Prostate gland (tissue), 2 donors: ENCODE results near the gene BTBD19.

ENCODE experiments used
- CTCF ChIP-seq, 4 experiments: fragments of 200-600 bp in 2 of 4; fragments of 450-650 bp in 2 of 4; sonication (generic) in 2 of 4; IDR thresholded peaks; 1 replicate in 3 of 4; 2 replicates in 1 of 4; pipeline ENCODE4 v1.5.1; 2016 to 2019; ENCODE audit warnings: antibody characterized with exemption in 4 of 4, mild to moderate bottlenecking in 2 of 4, moderate library complexity in 2 of 4
- POLR2A ChIP-seq: fragments of 450-650 bp; IDR thresholded peaks from one replicate; pipeline ENCODE4 v1.6.1; 2016; ENCODE audit warnings: antibody characterized with exemption, mild to moderate bottlenecking
- POLR2AphosphoS5 ChIP-seq: sonication (generic); formaldehyde crosslinking; IDR thresholded peaks from one replicate; pipeline ENCODE4 v1.6.1; 2017; ENCODE audit warnings: antibody characterized with exemption

- TF ChIP-seq POLR2A = no peak
- TF ChIP-seq CTCF (IDR thresholded peaks at IDR 0.05) = no peak
- TF ChIP-seq POLR2AphosphoS5 = no peak
Measured at GRCh38 chr1:44802306-44803061, 5.8 kb upstream of the BTBD19 start.
